K562 (cell line): ENCODE measurements around the gene UBA52. TPM values are rescaled to one million over a fixed set of nuclear protein-coding genes. Genes with fewer than 3 reads are reported as not detected.

Source experiments
- BCL6 ChIP-seq: fragments of 250-450 bp; sonication (Bioruptor Pico); IDR thresholded peaks from 2 replicates; pipeline ENCODE4 v1.4.0; 2020
- BCOR ChIP-seq: fragments of 450-650 bp; IDR thresholded peaks from 2 replicates; pipeline ENCODE4 v1.6.1; 2016
- BHLHE40 ChIP-seq: IDR thresholded peaks from 2 replicates; pipeline ENCODE4 v1.6.1; 2011; ENCODE audit warnings: low read length, improper control_type of control experiment
- CAMTA2 ChIP-seq: fragments of 250-450 bp; sonication (Bioruptor Pico); conservative IDR thresholded peaks from 2 replicates; pipeline ENCODE4 v1.5.1; 2022
- CCNT2 ChIP-seq: IDR thresholded peaks from 2 replicates; pipeline ENCODE4 v1.6.1; 2011; ENCODE audit warnings: borderline replicate concordance, low read depth, mild to moderate bottlenecking, moderate library complexity, mixed read lengths, low read length; ENCODE audit not compliant: insufficient read length; ENCODE audit errors: extremely low read depth
- CHD4 ChIP-seq: fragments of 200-600 bp; sonication (generic); IDR thresholded peaks from 3 replicates; pipeline ENCODE4 v1.6.1; 2012; ENCODE audit warnings: low read depth, mild to moderate bottlenecking, mixed read lengths, low read length, inconsistent platforms; ENCODE audit not compliant: insufficient read depth, insufficient replicate concordance, poor library complexity, severe bottlenecking
- EGR1 ChIP-seq: fragments of 450-650 bp; conservative IDR thresholded peaks from 2 replicates; pipeline ENCODE4 v1.6.1; 2017; ENCODE audit warnings: mild to moderate bottlenecking
- FOXK2 ChIP-seq, 2 experiments: fragments of 450-650 bp; IDR thresholded peaks in 1 of 2; conservative IDR thresholded peaks in 1 of 2; 2 replicates each; pipeline ENCODE4 v1.6.1; 2016; ENCODE audit warnings: low read depth in 2 of 2, mild to moderate bottlenecking in 1 of 2
- HLTF ChIP-seq: fragments of 450-650 bp; IDR thresholded peaks from 2 replicates; pipeline ENCODE4 v1.6.1; 2016
- MEIS2 ChIP-seq: fragments of 450-650 bp; IDR thresholded peaks from 2 replicates; pipeline ENCODE4 v1.6.1; 2014; ENCODE audit warnings: mild to moderate bottlenecking; ENCODE audit not compliant: partially characterized antibody
- MLX ChIP-seq, 2 experiments: fragments of 450-650 bp in 1 of 2; sonication (generic) in 1 of 2; formaldehyde crosslinking; conservative IDR thresholded peaks; 2 replicates each; pipeline versions ENCODE4 v1.4.0 to v1.8.1; 2020 to 2022; ENCODE audit warnings: mild to moderate bottlenecking in 1 of 2, missing genetic modification reagents in 1 of 2
- NFE2L1 ChIP-seq: fragments of 450-650 bp; IDR thresholded peaks from 2 replicates; pipeline ENCODE4 v1.6.1; 2016; ENCODE audit warnings: missing genetic modification characterization, low read depth, mild to moderate bottlenecking, missing compliant biosample characterization, moderate library complexity, borderline replicate concordance
- NFRKB ChIP-seq: fragments of 450-650 bp; IDR thresholded peaks from 2 replicates; pipeline ENCODE4 v1.6.1; 2016; ENCODE audit warnings: low read depth
- POLR3G ChIP-seq: IDR thresholded peaks from 2 replicates; pipeline ENCODE4 v1.6.1; 2011; ENCODE audit not compliant: insufficient read length, insufficient replicate concordance; ENCODE audit errors: extremely low read depth
- PTRF ChIP-seq: fragments of 450-650 bp; IDR thresholded peaks from 2 replicates; pipeline ENCODE4 v1.6.1; 2016; ENCODE audit warnings: mild to moderate bottlenecking, missing genetic modification characterization, missing compliant biosample characterization
- RBM22 ChIP-seq: fragments of 200-400 bp; formaldehyde crosslinking; IDR thresholded peaks from 2 replicates; pipeline ENCODE4 v1.6.1; 2018; ENCODE audit warnings: low read length, low read depth; ENCODE audit not compliant: poor library complexity, severe bottlenecking
- SMAD4 ChIP-seq: fragments of 250-450 bp; sonication (Bioruptor Pico); conservative IDR thresholded peaks from 2 replicates; pipeline ENCODE4 v1.8.0; 2021; ENCODE audit warnings: inconsistent platforms, mild to moderate bottlenecking, moderate library complexity
- SMARCA5 ChIP-seq: fragments of 450-650 bp; IDR thresholded peaks from 2 replicates; pipeline ENCODE4 v1.6.1; 2016
- TOE1 ChIP-seq, 2 experiments: fragments of 450-650 bp in 1 of 2; sonication (generic) in 1 of 2; formaldehyde crosslinking in 1 of 2; IDR thresholded peaks; 2 replicates each; pipeline versions ENCODE4 v1.7.1 to v1.8.0; 2016 to 2022; ENCODE audit warnings: borderline replicate concordance in 2 of 2, mild to moderate bottlenecking in 2 of 2, antibody characterized with exemption in 1 of 2, inconsistent platforms in 1 of 2, low read depth in 1 of 2, missing genetic modification reagents in 1 of 2, moderate library complexity in 1 of 2
- ZNF324 ChIP-seq: fragments of 250-450 bp; sonication (Bioruptor Pico); IDR thresholded peaks from 2 replicates; pipeline ENCODE4 v1.4.0; 2020; ENCODE audit warnings: mild to moderate bottlenecking
- ZNF696 ChIP-seq: fragments of 250-450 bp; sonication (Bioruptor Pico); conservative IDR thresholded peaks from 2 replicates; pipeline ENCODE4 v1.4.0; 2020; ENCODE audit warnings: mild to moderate bottlenecking, moderate library complexity
- polyA plus RNA-seq, 8 experiments: library from polyadenylated mRNA; depleted of rRNA in 4 of 8; stranded (reverse) in 5 of 8; unstranded in 3 of 8; fragments of >200 nt; fragmentation: Nextera tagmentation in 2 of 8; fragmentation: Illumina TruSeq in 1 of 8; extraction: Ambion mirVana in 2 of 8; extraction: Trizol in 1 of 8; gene quantifications; 2 replicates each; pipeline versions ENCODE4 v1.2.1 to v1.2.3, GENCODE V29; 2011 to 2014; ENCODE audit warnings: inconsistent platforms in 1 of 8, missing spikeins in 1 of 8
- total RNA-seq, 7 experiments: library from RNA; depleted of rRNA in 6 of 7; stranded (reverse); fragments of >200 nt in 6 of 7; fragmentation: Illumina TruSeq in 2 of 7; extraction: Trizol in 2 of 7; gene quantifications; 2 replicates each; pipeline versions ENCODE4 v1.2.1 to v1.2.3, GENCODE V29; 2011 to 2021; ENCODE audit warnings: low replicate concordance in 1 of 7
- TF ChIP-seq, protein P1 (sequence below), 2 experiments: IDR thresholded peaks; 2 replicates each; pipeline ENCODE4 v1.6.1; 2011; ENCODE audit warnings: borderline replicate concordance in 1 of 2, control low read depth in 1 of 2, low read depth in 1 of 2, low read length in 1 of 2, mild to moderate bottlenecking in 1 of 2, mixed read lengths in 1 of 2, moderate library complexity in 1 of 2; ENCODE audit not compliant: insufficient read depth in 1 of 2, insufficient read length in 1 of 2, poor library complexity in 1 of 2, severe bottlenecking in 1 of 2; ENCODE audit errors: extremely low read depth in 1 of 2
- TF ChIP-seq, protein P2 (sequence below): fragments of 450-650 bp; IDR thresholded peaks from 2 replicates; pipeline ENCODE4 v1.6.1; 2016

Gene UBA52
- total and polyA plus RNA-seq, 9 of the 15 experiments (the other 6 are each of a cell fraction or from before 2014, with no cell fraction given) = 1,110 to 2,751 (median 1,733) TPM

DNA sequence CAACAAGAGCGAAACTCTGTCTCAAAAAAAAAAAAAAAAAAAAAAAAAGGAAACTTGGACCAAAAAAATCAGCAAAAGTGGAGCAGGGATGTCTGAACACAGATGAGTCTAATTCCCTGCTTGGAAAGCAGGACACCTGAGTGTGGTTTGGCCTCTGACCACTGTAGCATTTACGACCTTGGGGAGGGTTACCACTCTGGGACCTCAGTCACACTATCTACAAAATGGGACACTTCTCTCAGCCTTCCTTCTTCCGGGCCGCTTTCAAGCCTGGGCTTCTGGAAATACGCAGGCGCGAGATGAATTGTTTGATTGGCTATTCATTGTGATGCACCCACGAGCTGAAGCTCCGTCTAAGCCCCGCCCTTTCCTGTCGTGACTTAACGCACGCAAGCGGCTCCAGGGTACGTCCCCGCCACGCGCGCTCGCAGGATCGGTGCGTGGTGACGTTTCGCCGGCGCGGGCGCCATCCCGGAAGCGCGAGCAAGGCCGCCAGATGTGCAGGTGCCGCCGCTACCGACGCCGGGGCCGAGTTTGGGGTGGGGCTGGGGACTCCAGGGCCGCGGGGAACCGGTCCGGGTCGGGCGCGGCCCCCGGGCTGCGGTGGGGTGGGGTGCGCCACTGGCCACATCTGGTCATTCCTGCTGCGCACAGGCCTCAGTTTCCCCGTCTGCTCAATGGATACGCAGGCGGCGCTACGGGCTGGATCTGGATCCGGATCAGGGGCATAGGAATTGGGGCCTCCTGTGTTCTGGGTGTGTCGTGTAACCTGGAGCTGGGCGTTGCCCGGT, 14.1 kb upstream of the UBA52 start, which contains the start of gene KXD1 (continued):
- TF ChIP-seq CHD4 = peak; percentile 87
- peak; percentile 75 for TF ChIP-seq BHLHE40
- TF ChIP-seq BCOR = peak; percentile 100
- TF ChIP-seq TOE1 (IDR thresholded peaks at IDR 0.05; ENCODE audit: borderline replicate concordance) = peak; percentile 49; the same call in 1 of the 2 replicates
- no peak for TF ChIP-seq TOE1 (CRISPR knock-in tag; IDR thresholded peaks at IDR 0.05; ENCODE audit: borderline replicate concordance, low read depth)
- TF ChIP-seq SMARCA5 = peak; percentile 99
- TF ChIP-seq CAMTA2 (CRISPR knock-in tag) = no peak
- no peak for TF ChIP-seq ZNF324 (CRISPR knock-in tag)
- TF ChIP-seq BCL6 (CRISPR knock-in tag) = no peak
- no peak for TF ChIP-seq POLR3G
- TF ChIP-seq RBM22 = no peak
- no peak for TF ChIP-seq ZNF696 (CRISPR knock-in tag)
- TF ChIP-seq MLX (CRISPR knock-in tag; conservative IDR thresholded peaks at IDR 0.05) = no peak
- 0 out of 2 replicates have a peak, but pooled peaks have one; percentile 47 for TF ChIP-seq SMAD4
- no peak for TF ChIP-seq NFE2L1 (tag)
- no peak for TF ChIP-seq PTRF (tag)
- TF ChIP-seq, protein P1, sequence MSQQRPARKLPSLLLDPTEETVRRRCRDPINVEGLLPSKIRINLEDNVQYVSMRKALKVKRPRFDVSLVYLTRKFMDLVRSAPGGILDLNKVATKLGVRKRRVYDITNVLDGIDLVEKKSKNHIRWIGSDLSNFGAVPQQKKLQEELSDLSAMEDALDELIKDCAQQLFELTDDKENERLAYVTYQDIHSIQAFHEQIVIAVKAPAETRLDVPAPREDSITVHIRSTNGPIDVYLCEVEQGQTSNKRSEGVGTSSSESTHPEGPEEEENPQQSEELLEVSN (IDR thresholded peaks at IDR 0.05; ENCODE audit: borderline replicate concordance in 1 of 2, extremely low read depth in 1 of 2, insufficient read depth in 1 of 2, insufficient read length in 1 of 2, low read depth in 1 of 2, low read length in 1 of 2, poor library complexity in 1 of 2, severe bottlenecking in 1 of 2) = peak; percentile 58 to 60
- peak; percentile 54 for TF ChIP-seq NFRKB
- TF ChIP-seq, protein P2, sequence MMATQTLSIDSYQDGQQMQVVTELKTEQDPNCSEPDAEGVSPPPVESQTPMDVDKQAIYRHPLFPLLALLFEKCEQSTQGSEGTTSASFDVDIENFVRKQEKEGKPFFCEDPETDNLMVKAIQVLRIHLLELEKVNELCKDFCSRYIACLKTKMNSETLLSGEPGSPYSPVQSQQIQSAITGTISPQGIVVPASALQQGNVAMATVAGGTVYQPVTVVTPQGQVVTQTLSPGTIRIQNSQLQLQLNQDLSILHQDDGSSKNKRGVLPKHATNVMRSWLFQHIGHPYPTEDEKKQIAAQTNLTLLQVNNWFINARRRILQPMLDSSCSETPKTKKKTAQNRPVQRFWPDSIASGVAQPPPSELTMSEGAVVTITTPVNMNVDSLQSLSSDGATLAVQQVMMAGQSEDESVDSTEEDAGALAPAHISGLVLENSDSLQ = peak; percentile 50; the same call in 1 of the 2 replicates
- peak; percentile 65 for TF ChIP-seq MEIS2
- TF ChIP-seq CCNT2 = peak; percentile 45
- no peak; a peak in 1 of 4 replicates for TF ChIP-seq FOXK2 (conservative IDR thresholded peaks at IDR 0.05 in 1 of 2, IDR thresholded peaks at IDR 0.05 in 1 of 2; ENCODE audit: low read depth in 2 of 2)
- peak; percentile 82 for TF ChIP-seq EGR1
- peak; percentile 38; the same call in 1 of the 2 replicates for TF ChIP-seq HLTF
